ENCODE measurements around the gene C1QTNF2.
"Not testable (repeated sequence)": the region's sequence is repeated elsewhere in the genome, so short reads cannot be mapped to it uniquely, and the experiment has no call there.

The C1QTNF2 gene

DNA sequence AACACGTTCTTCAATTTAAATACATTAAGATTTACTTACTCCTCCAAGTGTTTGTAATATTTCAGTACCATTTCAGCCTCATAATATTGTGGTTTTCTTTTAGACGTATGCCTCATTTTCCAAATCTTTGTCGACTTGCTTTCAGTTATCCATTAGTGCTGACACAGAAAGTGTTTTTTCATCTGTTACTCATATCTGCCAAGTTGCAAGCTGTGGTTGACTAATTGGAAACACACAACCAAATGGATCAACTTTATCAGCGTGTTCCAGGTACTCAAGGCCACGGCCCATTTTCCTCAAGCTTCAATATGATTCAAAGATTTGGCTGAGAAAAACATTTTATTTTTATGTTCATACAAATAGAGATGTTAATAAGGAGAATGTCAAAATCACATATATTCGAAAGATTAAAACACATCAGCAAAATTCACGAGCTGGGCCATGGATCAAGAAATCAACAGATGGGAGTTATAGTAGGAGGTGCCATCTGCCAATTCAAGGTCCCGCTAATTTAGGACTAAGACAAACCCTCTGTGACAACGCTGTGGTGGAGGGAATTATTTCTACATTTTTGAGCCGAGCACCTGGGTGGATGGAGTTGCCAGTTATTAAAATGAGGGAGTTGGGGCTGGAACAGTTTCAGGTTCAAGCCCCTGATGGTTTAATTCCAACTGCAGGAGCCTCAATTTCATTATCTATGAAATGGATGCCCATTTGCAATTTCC lies 30.9 kb downstream of the C1QTNF2 start:
- H3K27me3 ChIP-seq (replicated peaks), result no peaks in the 10 kb centered on the region
- no peak for TF ChIP-seq CTCF (IDR thresholded peaks at IDR 0.05; ENCODE audit: low read depth, low read length, missing control alignments)
- no peaks in the 10 kb centered on the region for H3K36me3 ChIP-seq (replicated peaks)
- H3K4me3 ChIP-seq (ENCODE audit: low read depth, low read length), result no peak overlapping the region
- no peak overlapping the region for H3K27ac ChIP-seq
- in situ Hi-C loops (cut with HindIII; ENCODE audit: low pct_ligation_motif_present, low sequenced_read_pairs), result no loop called here
- no peak for DNase-seq

DNA sequence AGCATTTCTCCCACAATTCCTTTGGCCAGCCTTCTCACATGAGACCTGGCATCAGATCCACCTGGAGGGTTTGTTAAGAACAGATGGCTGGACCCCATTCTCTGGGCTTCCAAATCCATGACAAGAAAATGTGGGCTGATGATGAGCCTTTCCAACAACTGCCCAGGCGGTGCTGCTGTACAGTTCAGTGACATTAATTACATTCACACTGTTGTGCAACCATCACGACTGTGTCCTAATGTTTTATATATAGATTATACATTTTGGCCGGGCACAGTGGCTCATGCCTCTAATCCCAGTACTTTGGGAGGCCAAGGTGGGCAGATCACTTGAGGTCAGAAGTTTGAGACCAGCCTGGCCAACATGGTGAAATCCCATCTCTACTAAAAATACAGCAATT lies 35.7 kb downstream of the C1QTNF2 start:
- H3K36me3 ChIP-seq (replicated peaks); DNase-seq; H3K27me3 ChIP-seq (replicated peaks); H3K27ac ChIP-seq; in situ Hi-C loops (cut with HindIII; ENCODE audit: low pct_ligation_motif_present, low sequenced_read_pairs); H3K4me3 ChIP-seq (ENCODE audit: low read depth, low read length): not testable (repeated sequence)

- TF ChIP-seq CTCF (IDR thresholded peaks at IDR 0.05; ENCODE audit: low read depth, low read length, missing control alignments), result no peak
- Histone ChIP-seq H3K27me3 (replicated peaks) (no peaks in the 10 kb centered on the region), H3K36me3 (replicated peaks) (no peaks in the 10 kb centered on the region), H3K4me3 (ENCODE audit: low read depth, low read length) (no peak overlapping the region), H3K27ac (no peak overlapping the region)
- DNase-seq, result no peak
- in situ Hi-C loops (cut with HindIII; ENCODE audit: low pct_ligation_motif_present, low sequenced_read_pairs), result no loop called here
Observed at GRCh38 chr5:160333721-160334120, 36.7 kb downstream of the C1QTNF2 start.

- H3K27ac ChIP-seq, result no peak overlapping the region
- in situ Hi-C loops (cut with HindIII; ENCODE audit: low pct_ligation_motif_present, low sequenced_read_pairs), result no loop called here
- H3K36me3 ChIP-seq (replicated peaks), result no peaks in the 10 kb centered on the region
- no peak overlapping the region for H3K4me3 ChIP-seq (ENCODE audit: low read depth, low read length)
- no peak for DNase-seq
- no peaks in the 10 kb centered on the region for H3K27me3 ChIP-seq (replicated peaks)
- TF ChIP-seq CTCF (IDR thresholded peaks at IDR 0.05; ENCODE audit: low read depth, low read length, missing control alignments), result no peak
Observed at GRCh38 chr5:160330212-160330611, 40.2 kb downstream of the C1QTNF2 start.

DNA sequence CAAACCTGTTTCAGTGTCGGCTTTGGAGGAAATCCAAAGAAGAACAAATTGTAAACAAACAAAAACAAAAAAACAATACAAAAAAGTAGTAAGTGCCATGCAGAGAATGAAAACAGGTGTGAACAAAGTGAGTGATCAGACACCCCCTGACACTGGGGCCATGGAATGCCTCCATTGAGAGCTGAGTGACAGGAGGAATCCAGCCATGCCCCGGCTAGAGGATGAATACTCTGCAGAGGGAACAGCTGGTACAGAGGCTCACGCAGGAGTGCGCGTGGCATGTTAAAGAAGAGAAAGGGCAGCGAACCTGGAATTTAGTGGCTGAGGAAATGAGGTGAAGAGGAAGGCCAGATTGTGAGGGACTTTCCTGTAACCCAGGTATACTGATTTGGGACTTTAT lies 42.6 kb downstream of the C1QTNF2 start:
- Histone ChIP-seq H3K27me3 (replicated peaks) (no peaks in the 10 kb centered on the region), H3K36me3 (replicated peaks) (no peaks in the 10 kb centered on the region), H3K4me3 (ENCODE audit: low read depth, low read length) (no peak overlapping the region), H3K27ac (no peak overlapping the region)
- no peak for TF ChIP-seq CTCF (IDR thresholded peaks at IDR 0.05; ENCODE audit: low read depth, low read length, missing control alignments)
- no peak for DNase-seq
- in situ Hi-C loops (cut with HindIII; ENCODE audit: low pct_ligation_motif_present, low sequenced_read_pairs), result no loop called here

- TF ChIP-seq CTCF (IDR thresholded peaks at IDR 0.05; ENCODE audit: low read depth, low read length, missing control alignments), result no peak
- no peak for DNase-seq
- in situ Hi-C loops (cut with HindIII; ENCODE audit: low pct_ligation_motif_present, low sequenced_read_pairs), result no loop called here
- Histone ChIP-seq H3K27ac (no peak overlapping the region), H3K27me3 (replicated peaks) (no peaks in the 10 kb centered on the region), H3K36me3 (replicated peaks) (no peaks in the 10 kb centered on the region), H3K4me3 (ENCODE audit: low read depth, low read length) (no peak overlapping the region)
Observed at GRCh38 chr5:160326981-160327380, 43.4 kb downstream of the C1QTNF2 start.
